WTC11 (cell line): ENCODE measurements around the gene SRD5A1. TPM values are rescaled to one million over a fixed set of nuclear protein-coding genes. Genes with fewer than 3 reads are reported as not detected.

ENCODE experiments used
- ATAC-seq: fragments of 200-7000 bp; cut with Tn5 transposase; 2 replicates; pipeline ENCODE4 v1.10.0; 2021; ENCODE audit warnings: mild to moderate bottlenecking, moderate library complexity
- CTCF ChIA-PET: fragments of 300-600 bp; sonication (Branson Sonifier 250); formaldehyde crosslinking; loops from one replicate; lab custom pipeline; 2021; ENCODE audit warnings: antibody characterized with exemption; lab: Charles Lee
- POLR2A ChIA-PET: fragments of 350-600 bp; sonication (Branson Sonifier 250); formaldehyde crosslinking; loops from one replicate; lab custom pipeline; 2021; ENCODE audit warnings: antibody characterized with exemption; lab: Charles Lee
- DNase-seq: peaks from one replicate; pipeline ENCODE4 v3.0.0; 2021; ENCODE audit warnings: low spot score
- H3K27ac Mint-ChIP-seq: 2 replicates; pipeline ENCODE4 v1.8.0; 2021; ENCODE audit warnings: mixed read lengths
- H3K27me3 Mint-ChIP-seq: 2 replicates; pipeline ENCODE4 v1.8.0; 2021; ENCODE audit warnings: low read depth, mild to moderate bottlenecking, moderate library complexity, mixed read lengths
- H3K36me3 Mint-ChIP-seq: 2 replicates; pipeline ENCODE4 v1.8.0; 2021; ENCODE audit warnings: mixed read lengths
- H3K4me1 Mint-ChIP-seq: 2 replicates; pipeline ENCODE4 v1.8.0; 2022; ENCODE audit warnings: mixed read lengths
- H3K4me3 Mint-ChIP-seq: 2 replicates; pipeline ENCODE4 v1.8.0; 2021; ENCODE audit warnings: mild to moderate bottlenecking, moderate library complexity, mixed read lengths
- H3K9me3 Mint-ChIP-seq: 2 replicates; pipeline ENCODE4 v1.8.0; 2021; ENCODE audit warnings: mixed read lengths
- CBFB ChIP-seq: sonication (generic); formaldehyde crosslinking; IDR thresholded peaks from 2 replicates; pipeline ENCODE4 v1.8.1; 2022; ENCODE audit warnings: mild to moderate bottlenecking, low read depth, missing genetic modification reagents
- EMX1 ChIP-seq: fragments of 250-450 bp; sonication (Bioruptor Pico); IDR thresholded peaks from 2 replicates; pipeline ENCODE4 v1.8.0; 2021; ENCODE audit warnings: mild to moderate bottlenecking
- FOXP1 ChIP-seq: sonication (generic); formaldehyde crosslinking; IDR thresholded peaks from 2 replicates; pipeline ENCODE4 v1.8.0; 2022; ENCODE audit warnings: missing genetic modification reagents, mild to moderate bottlenecking, moderate library complexity, borderline replicate concordance
- JUN ChIP-seq: sonication (generic); formaldehyde crosslinking; IDR thresholded peaks from 2 replicates; pipeline ENCODE4 v1.8.0; 2023; ENCODE audit warnings: mild to moderate bottlenecking, missing genetic modification reagents
- KAT7 ChIP-seq: sonication (generic); formaldehyde crosslinking; IDR thresholded peaks from 2 replicates; pipeline ENCODE4 v1.8.1; 2023; ENCODE audit warnings: missing genetic modification reagents, mild to moderate bottlenecking, borderline replicate concordance
- MXD4 ChIP-seq: fragments of 250-450 bp; sonication (Bioruptor Pico); IDR thresholded peaks from 2 replicates; pipeline ENCODE4 v1.8.0; 2021; ENCODE audit warnings: mild to moderate bottlenecking, moderate library complexity, borderline replicate concordance
- MYBL2 ChIP-seq: sonication (generic); formaldehyde crosslinking; IDR thresholded peaks from 2 replicates; pipeline ENCODE4 v1.8.1; 2023; ENCODE audit warnings: mild to moderate bottlenecking, moderate library complexity, missing genetic modification reagents
- NR2C2 ChIP-seq: sonication (generic); formaldehyde crosslinking; IDR thresholded peaks from 2 replicates; pipeline ENCODE4 v1.8.0; 2022; ENCODE audit warnings: mild to moderate bottlenecking, missing genetic modification reagents
- PRRX2 ChIP-seq: fragments of 250-450 bp; sonication (Bioruptor Pico); IDR thresholded peaks from 2 replicates; pipeline ENCODE4 v1.8.0; 2021; ENCODE audit warnings: mild to moderate bottlenecking
- SOX15 ChIP-seq: fragments of 250-450 bp; sonication (Bioruptor Pico); IDR thresholded peaks from 2 replicates; pipeline ENCODE4 v1.9.0; 2021; ENCODE audit warnings: mild to moderate bottlenecking
- TCF7 ChIP-seq: sonication (generic); formaldehyde crosslinking; IDR thresholded peaks from 2 replicates; pipeline ENCODE4 v1.8.0; 2022; ENCODE audit warnings: mild to moderate bottlenecking, low read depth, missing genetic modification reagents, moderate library complexity
- TEAD1 ChIP-seq: sonication (generic); formaldehyde crosslinking; IDR thresholded peaks from 2 replicates; pipeline ENCODE4 v1.8.0; 2022; ENCODE audit warnings: mild to moderate bottlenecking, missing genetic modification reagents
- TEAD4 ChIP-seq: sonication (generic); formaldehyde crosslinking; IDR thresholded peaks from 2 replicates; pipeline ENCODE4 v1.8.0; 2022; ENCODE audit warnings: mild to moderate bottlenecking, missing genetic modification reagents
- TP53 ChIP-seq: sonication (generic); formaldehyde crosslinking; IDR thresholded peaks from 2 replicates; pipeline ENCODE4 v1.8.1; 2023; ENCODE audit warnings: mild to moderate bottlenecking, missing genetic modification reagents
- ZNF219 ChIP-seq: sonication (generic); formaldehyde crosslinking; IDR thresholded peaks from 2 replicates; pipeline ENCODE4 v1.8.0; 2023; ENCODE audit warnings: missing genetic modification reagents, mild to moderate bottlenecking, borderline replicate concordance
- ZNF423 ChIP-seq: fragments of 250-450 bp; sonication (Bioruptor Pico); IDR thresholded peaks from 2 replicates; pipeline ENCODE4 v2.1.2; 2022; ENCODE audit warnings: mild to moderate bottlenecking, moderate library complexity
- total RNA-seq: library from RNA; stranded (reverse); gene quantifications from 3 replicates; pipeline ENCODE4 v1.2.3, GENCODE V29; 2021
- TF ChIP-seq, protein P1 (sequence below): sonication (generic); formaldehyde crosslinking; IDR thresholded peaks from 2 replicates; pipeline ENCODE4 v1.8.0; 2022; ENCODE audit warnings: mild to moderate bottlenecking, missing genetic modification reagents
- TF ChIP-seq, protein P2 (sequence below): sonication (generic); formaldehyde crosslinking; IDR thresholded peaks from 2 replicates; pipeline ENCODE4 v1.8.0; 2023; ENCODE audit warnings: missing genetic modification reagents
- TF ChIP-seq, protein P3 (sequence below): sonication (generic); formaldehyde crosslinking; IDR thresholded peaks from 2 replicates; pipeline ENCODE4 v1.8.1; 2023; ENCODE audit warnings: mild to moderate bottlenecking, moderate library complexity, missing genetic modification reagents
- TF ChIP-seq, protein P4 (sequence below): fragments of 200-600 bp; IDR thresholded peaks from 2 replicates; pipeline ENCODE4 v1.8.0; 2022; ENCODE audit warnings: antibody characterized with exemption
- TF ChIP-seq, protein P5 (sequence below): fragments of 250-450 bp; sonication (Bioruptor Pico); IDR thresholded peaks from 2 replicates; pipeline ENCODE4 v1.9.0; 2021; ENCODE audit warnings: mild to moderate bottlenecking
- TF ChIP-seq, protein P6 (sequence below): sonication (generic); formaldehyde crosslinking; IDR thresholded peaks from 2 replicates; pipeline ENCODE4 v1.8.0; 2022; ENCODE audit warnings: mild to moderate bottlenecking, missing genetic modification reagents

Gene SRD5A1
- total RNA-seq, 1 experiment from 2014 or later = 36.9 TPM

DNA sequence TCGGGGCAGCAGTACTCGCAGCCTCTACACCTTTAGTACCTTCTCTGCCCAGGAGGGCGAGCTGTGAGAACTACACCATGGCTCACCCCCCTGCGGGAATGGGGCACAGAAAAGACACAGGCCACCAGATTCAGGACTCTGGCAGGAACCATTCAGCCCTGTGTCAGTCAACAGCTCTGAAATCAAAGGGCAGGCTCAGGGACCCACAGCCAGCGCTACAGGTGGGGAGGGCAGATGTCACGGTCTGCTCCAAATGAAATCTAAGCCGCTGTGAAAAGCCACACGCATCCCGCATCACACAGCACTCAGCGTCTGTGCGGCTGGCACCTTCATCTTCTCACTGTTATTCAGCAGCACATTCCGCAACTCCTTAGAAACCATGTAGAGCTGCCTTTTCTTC is 28.3 kb upstream of the SRD5A1 start:
- ChIA-PET POLR2A (no interaction called here), CTCF (interaction anchor here (0.7 kb wide), 1 partner anchor 57 kb away, joined by 3 read pairs; no protein-coding TSS in a partner anchor)
- H3K4me3 Mint-ChIP-seq = no peak overlapping the region
- peaks cover 93% of the 10 kb centered on the region for H3K36me3 Mint-ChIP-seq
- H3K27me3 Mint-ChIP-seq = no peaks in the 10 kb centered on the region
- ATAC-seq (no peak; the same call in 1 of the 2 replicates), DNase-seq (no peak)
- no peaks in the 10 kb centered on the region for H3K4me1 Mint-ChIP-seq
- no peaks in the 10 kb centered on the region for H3K9me3 Mint-ChIP-seq
- TF ChIP-seq TCF7 (no peak), MXD4 (CRISPR knock-in tag) (no peak), CBFB (CRISPR knock-in tag) (no peak), TEAD4 (no peak), PRRX2 (no peak)
- TF ChIP-seq, protein P1, sequence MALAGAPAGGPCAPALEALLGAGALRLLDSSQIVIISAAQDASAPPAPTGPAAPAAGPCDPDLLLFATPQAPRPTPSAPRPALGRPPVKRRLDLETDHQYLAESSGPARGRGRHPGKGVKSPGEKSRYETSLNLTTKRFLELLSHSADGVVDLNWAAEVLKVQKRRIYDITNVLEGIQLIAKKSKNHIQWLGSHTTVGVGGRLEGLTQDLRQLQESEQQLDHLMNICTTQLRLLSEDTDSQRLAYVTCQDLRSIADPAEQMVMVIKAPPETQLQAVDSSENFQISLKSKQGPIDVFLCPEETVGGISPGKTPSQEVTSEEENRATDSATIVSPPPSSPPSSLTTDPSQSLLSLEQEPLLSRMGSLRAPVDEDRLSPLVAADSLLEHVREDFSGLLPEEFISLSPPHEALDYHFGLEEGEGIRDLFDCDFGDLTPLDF (CRISPR knock-in tag) = no peak
- no peak overlapping the region for H3K27ac Mint-ChIP-seq

DNA sequence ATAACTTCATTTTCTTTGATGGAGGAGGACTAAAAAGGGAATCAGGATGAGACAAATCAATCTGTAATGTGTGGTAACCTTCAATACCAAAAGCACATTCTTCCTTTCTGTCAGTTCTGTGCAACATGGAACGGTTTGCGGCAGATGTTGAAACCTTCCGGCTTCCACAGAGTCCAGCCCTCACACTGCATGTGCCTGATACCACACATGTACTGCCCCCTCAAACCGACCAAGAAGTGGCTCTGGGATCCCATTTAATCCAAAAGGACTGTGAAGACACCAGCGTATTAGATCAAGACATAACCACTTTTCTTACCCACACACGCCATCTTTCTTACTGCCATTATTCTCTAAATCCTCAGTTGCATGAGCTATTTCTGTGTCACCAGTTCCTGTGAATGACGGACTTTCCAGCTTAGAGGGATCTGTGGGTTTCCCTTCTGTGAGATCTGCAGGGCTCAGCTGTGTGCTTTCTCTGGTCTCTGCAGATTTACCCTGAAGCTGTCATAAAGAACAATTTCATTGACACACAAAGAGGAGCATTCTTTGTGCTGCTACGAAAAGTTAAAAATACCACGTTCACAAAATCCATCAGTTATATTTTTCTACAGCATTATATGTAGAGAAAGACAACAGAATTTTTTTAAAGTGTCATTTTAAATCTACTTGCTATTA is 26.2 kb upstream of the SRD5A1 start:
- TF ChIP-seq SOX15 (CRISPR knock-in tag) (no peak), FOXP1 (CRISPR knock-in tag) (no peak), MYBL2 (no peak), ZNF219 (no peak), TEAD1 (CRISPR knock-in tag) (no peak), EMX1 (no peak), PRRX2 (no peak), CBFB (CRISPR knock-in tag) (no peak), TEAD4 (no peak), KAT7 (CRISPR knock-in tag) (no peak), TP53 (no peak), JUN (CRISPR knock-in tag) (no peak), NR2C2 (CRISPR knock-in tag) (no peak), ZNF423 (CRISPR knock-in tag) (no peak)
- TF ChIP-seq, protein P2, sequence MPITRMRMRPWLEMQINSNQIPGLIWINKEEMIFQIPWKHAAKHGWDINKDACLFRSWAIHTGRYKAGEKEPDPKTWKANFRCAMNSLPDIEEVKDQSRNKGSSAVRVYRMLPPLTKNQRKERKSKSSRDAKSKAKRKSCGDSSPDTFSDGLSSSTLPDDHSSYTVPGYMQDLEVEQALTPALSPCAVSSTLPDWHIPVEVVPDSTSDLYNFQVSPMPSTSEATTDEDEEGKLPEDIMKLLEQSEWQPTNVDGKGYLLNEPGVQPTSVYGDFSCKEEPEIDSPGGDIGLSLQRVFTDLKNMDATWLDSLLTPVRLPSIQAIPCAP (CRISPR knock-in tag) = no peak
- TF ChIP-seq, protein P3, sequence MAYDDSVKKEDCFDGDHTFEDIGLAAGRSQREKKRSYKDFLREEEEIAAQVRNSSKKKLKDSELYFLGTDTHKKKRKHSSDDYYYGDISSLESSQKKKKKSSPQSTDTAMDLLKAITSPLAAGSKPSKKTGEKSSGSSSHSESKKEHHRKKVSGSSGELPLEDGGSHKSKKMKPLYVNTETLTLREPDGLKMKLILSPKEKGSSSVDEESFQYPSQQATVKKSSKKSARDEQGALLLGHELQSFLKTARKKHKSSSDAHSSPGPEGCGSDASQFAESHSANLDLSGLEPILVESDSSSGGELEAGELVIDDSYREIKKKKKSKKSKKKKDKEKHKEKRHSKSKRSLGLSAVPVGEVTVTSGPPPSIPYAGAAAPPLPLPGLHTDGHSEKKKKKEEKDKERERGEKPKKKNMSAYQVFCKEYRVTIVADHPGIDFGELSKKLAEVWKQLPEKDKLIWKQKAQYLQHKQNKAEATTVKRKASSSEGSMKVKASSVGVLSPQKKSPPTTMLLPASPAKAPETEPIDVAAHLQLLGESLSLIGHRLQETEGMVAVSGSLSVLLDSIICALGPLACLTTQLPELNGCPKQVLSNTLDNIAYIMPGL (CRISPR knock-in tag) = no peak
- TF ChIP-seq, protein P4, sequence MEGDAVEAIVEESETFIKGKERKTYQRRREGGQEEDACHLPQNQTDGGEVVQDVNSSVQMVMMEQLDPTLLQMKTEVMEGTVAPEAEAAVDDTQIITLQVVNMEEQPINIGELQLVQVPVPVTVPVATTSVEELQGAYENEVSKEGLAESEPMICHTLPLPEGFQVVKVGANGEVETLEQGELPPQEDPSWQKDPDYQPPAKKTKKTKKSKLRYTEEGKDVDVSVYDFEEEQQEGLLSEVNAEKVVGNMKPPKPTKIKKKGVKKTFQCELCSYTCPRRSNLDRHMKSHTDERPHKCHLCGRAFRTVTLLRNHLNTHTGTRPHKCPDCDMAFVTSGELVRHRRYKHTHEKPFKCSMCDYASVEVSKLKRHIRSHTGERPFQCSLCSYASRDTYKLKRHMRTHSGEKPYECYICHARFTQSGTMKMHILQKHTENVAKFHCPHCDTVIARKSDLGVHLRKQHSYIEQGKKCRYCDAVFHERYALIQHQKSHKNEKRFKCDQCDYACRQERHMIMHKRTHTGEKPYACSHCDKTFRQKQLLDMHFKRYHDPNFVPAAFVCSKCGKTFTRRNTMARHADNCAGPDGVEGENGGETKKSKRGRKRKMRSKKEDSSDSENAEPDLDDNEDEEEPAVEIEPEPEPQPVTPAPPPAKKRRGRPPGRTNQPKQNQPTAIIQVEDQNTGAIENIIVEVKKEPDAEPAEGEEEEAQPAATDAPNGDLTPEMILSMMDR = no peak
- TF ChIP-seq, protein P5, sequence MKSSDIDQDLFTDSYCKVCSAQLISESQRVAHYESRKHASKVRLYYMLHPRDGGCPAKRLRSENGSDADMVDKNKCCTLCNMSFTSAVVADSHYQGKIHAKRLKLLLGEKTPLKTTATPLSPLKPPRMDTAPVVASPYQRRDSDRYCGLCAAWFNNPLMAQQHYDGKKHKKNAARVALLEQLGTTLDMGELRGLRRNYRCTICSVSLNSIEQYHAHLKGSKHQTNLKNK (CRISPR knock-in tag) = no peak
- TF ChIP-seq, protein P6, sequence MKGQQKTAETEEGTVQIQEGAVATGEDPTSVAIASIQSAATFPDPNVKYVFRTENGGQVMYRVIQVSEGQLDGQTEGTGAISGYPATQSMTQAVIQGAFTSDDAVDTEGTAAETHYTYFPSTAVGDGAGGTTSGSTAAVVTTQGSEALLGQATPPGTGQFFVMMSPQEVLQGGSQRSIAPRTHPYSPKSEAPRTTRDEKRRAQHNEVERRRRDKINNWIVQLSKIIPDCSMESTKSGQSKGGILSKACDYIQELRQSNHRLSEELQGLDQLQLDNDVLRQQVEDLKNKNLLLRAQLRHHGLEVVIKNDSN (CRISPR knock-in tag) = no peak
- no peak for DNase-seq
- Mint-ChIP-seq H3K36me3 (peaks cover 90% of the 10 kb centered on the region), H3K9me3 (no peaks in the 10 kb centered on the region), H3K4me3 (no peak overlapping the region), H3K4me1 (no peaks in the 10 kb centered on the region), H3K27me3 (no peaks in the 10 kb centered on the region), H3K27ac (no peak overlapping the region)
- POLR2A ChIA-PET = no interaction called here
- no peak for ATAC-seq
- CTCF ChIA-PET = no interaction called here
